K562 (cell line): ENCODE results near the gene ATG7. TPM values are rescaled to one million over a fixed set of nuclear protein-coding genes. Genes with fewer than 3 reads are reported as not detected.

Experiments used
- ATAC-seq: fragments of 200-7000 bp; cut with Tn5 transposase; 3 replicates; pipeline ENCODE4 v1.9.1; 2020; ENCODE audit warnings: moderate library complexity
- BruUV-seq: library from RNA; stranded (reverse); fragments of 400-500 nt; replicated peaks from 2 replicates; lab custom pipeline; 2021; lab: Mats Ljungman, UMichigan
- CTCF ChIA-PET: fragments of 300-600 bp; formaldehyde crosslinking; extraction: SDS; loops from one replicate; lab custom pipeline; 2021; ENCODE audit warnings: low intra/inter-chr PET ratio; lab: Yijun Ruan, JAX
- POLR2A ChIA-PET: fragments of 300-600, 350-650 bp; sonication (Branson Sonifier 250); formaldehyde crosslinking; extraction: SDS; loops from one replicate; lab custom pipeline; 2021; ENCODE audit warnings: antibody characterized with exemption, inconsistent platforms; lab: Yijun Ruan, JAX
- DNase-seq, 4 experiments: peaks; one replicate each; pipeline versions ENCODE4 v3.0.0 to v3.0.0-alpha.2; 2011 to 2018; ENCODE audit warnings: low spot score in 3 of 4, mixed read lengths in 3 of 4; ENCODE audit errors: extremely low read depth in 1 of 4
- FAIRE-seq: peaks from 2 replicates; lab custom pipeline; 2011; peaks lifted over from hg19 to GRCh38; lab: Jason Lieb, UNC
- H2AFZ ChIP-seq: 2 replicates; pipeline ENCODE4 v1.6.0; 2011; ENCODE audit warnings: low read depth, low read length, control low read depth, inconsistent platforms
- H3K27ac ChIP-seq: fragments of 200-600 bp; 3 replicates; pipeline ENCODE4 v1.8.0; 2011; ENCODE audit warnings: low read depth, mild to moderate bottlenecking, control low read depth, inconsistent platforms, low read length, moderate library complexity, mixed read lengths; ENCODE audit errors: extremely low read depth
- H3K27me3 ChIP-seq, 2 experiments: fragments of 300-600 bp in 1 of 2; 2 replicates in 1 of 2; 3 replicates in 1 of 2; pipeline versions ENCODE4 v1.6.0 to v1.8.0; 2011; ENCODE audit warnings: inconsistent platforms in 2 of 2, low read length in 2 of 2, mild to moderate bottlenecking in 1 of 2, mixed read lengths in 1 of 2, moderate library complexity in 1 of 2; ENCODE audit not compliant: control insufficient read depth in 2 of 2, insufficient read depth in 2 of 2
- H3K36me3 ChIP-seq: fragments of 300-600 bp; 3 replicates; pipeline ENCODE4 v1.8.0; 2011; ENCODE audit warnings: mild to moderate bottlenecking, low read length, inconsistent platforms; ENCODE audit not compliant: control insufficient read depth, insufficient read depth
- H3K4me1 ChIP-seq, 2 experiments: fragments of 200-600 bp in 1 of 2; replicated peaks in 1 of 2; 2 replicates in 1 of 2; 3 replicates in 1 of 2; pipeline versions ENCODE4 v1.5.1 to v1.8.0; 2011; ENCODE audit warnings: inconsistent platforms in 2 of 2, low read length in 2 of 2, mild to moderate bottlenecking in 1 of 2, mixed read lengths in 1 of 2, moderate library complexity in 1 of 2; ENCODE audit not compliant: control insufficient read depth in 2 of 2, insufficient read depth in 2 of 2
- H3K4me2 ChIP-seq: 2 replicates; pipeline ENCODE4 v1.6.1; 2011; ENCODE audit warnings: low read length, control low read depth, inconsistent platforms, mixed read lengths; ENCODE audit not compliant: insufficient read depth
- H3K4me3 ChIP-seq: fragments of 200-600 bp; sonication (generic), shearing (Covaris generic); 2 replicates; pipeline ENCODE4 v1.5.1; 2016; ENCODE audit warnings: control low read depth, inconsistent platforms
- H3K79me2 ChIP-seq: fragments of 200-600 bp; 3 replicates; pipeline ENCODE4 v1.8.0; 2011; ENCODE audit warnings: low read length, inconsistent platforms; ENCODE audit not compliant: control insufficient read depth, insufficient read depth
- H3K9ac ChIP-seq, 2 experiments: 2 replicates each; pipeline versions ENCODE4 v1.6.0 to v1.6.1; 2011; ENCODE audit warnings: low read depth in 2 of 2, low read length in 2 of 2, control low read depth in 1 of 2, inconsistent platforms in 1 of 2, mild to moderate bottlenecking in 1 of 2, mixed read lengths in 1 of 2; ENCODE audit not compliant: insufficient read depth in 1 of 2
- H3K9me1 ChIP-seq: one replicate; pipeline ENCODE4 v1.6.0; 2011; ENCODE audit warnings: inconsistent platforms, mild to moderate bottlenecking, low read length, moderate library complexity; ENCODE audit not compliant: control insufficient read depth, insufficient read depth
- H3K9me3 ChIP-seq: replicated peaks from 2 replicates; pipeline ENCODE4 v1.5.1; 2011; ENCODE audit warnings: low read depth, low read length, inconsistent platforms; ENCODE audit not compliant: control insufficient read depth, insufficient read depth
- H4K20me1 ChIP-seq: replicated peaks from 2 replicates; pipeline ENCODE4 v1.6.1; 2011; ENCODE audit warnings: low read length, inconsistent platforms, mixed read lengths; ENCODE audit not compliant: control insufficient read depth, insufficient read depth
- C11orf30 ChIP-seq: fragments of 450-650 bp; IDR thresholded peaks from 2 replicates; pipeline ENCODE4 v1.6.1; 2016; ENCODE audit warnings: low read depth, mild to moderate bottlenecking
- DPF2 ChIP-seq: fragments of 450-650 bp; IDR thresholded peaks from 2 replicates; pipeline ENCODE4 v1.6.1; 2016
- EGR1 ChIP-seq: fragments of 450-650 bp; conservative IDR thresholded peaks from 2 replicates; pipeline ENCODE4 v1.6.1; 2017; ENCODE audit warnings: mild to moderate bottlenecking
- KDM1A ChIP-seq, 2 experiments: fragments of 450-650 bp; IDR thresholded peaks; 2 replicates each; pipeline ENCODE4 v1.6.1; 2016; ENCODE audit warnings: mild to moderate bottlenecking in 2 of 2
- MAFG ChIP-seq: fragments of 450-650 bp; conservative IDR thresholded peaks from 2 replicates; pipeline ENCODE4 v1.6.1; 2016; ENCODE audit warnings: missing genetic modification characterization, missing compliant biosample characterization
- RCOR1 ChIP-seq, 2 experiments: IDR thresholded peaks; 2 replicates each; pipeline ENCODE4 v1.6.1; 2012; ENCODE audit warnings: low read depth in 2 of 2, low read length in 2 of 2, borderline replicate concordance in 1 of 2, improper control_type of control experiment in 1 of 2
- TAF15 ChIP-seq: fragments of 200-400 bp; formaldehyde crosslinking; IDR thresholded peaks from 2 replicates; pipeline ENCODE4 v1.6.1; 2017; ENCODE audit warnings: mild to moderate bottlenecking, low read depth, low read length, moderate library complexity
- TEAD4 ChIP-seq, 2 experiments: sonication (generic) in 1 of 2; formaldehyde crosslinking in 1 of 2; IDR thresholded peaks; 2 replicates each; pipeline versions ENCODE4 v1.6.1 to v1.8.0; 2012 to 2022; ENCODE audit warnings: borderline replicate concordance in 1 of 2, inconsistent platforms in 1 of 2, low read length in 1 of 2, mild to moderate bottlenecking in 1 of 2, missing genetic modification reagents in 1 of 2
- ZNF316 ChIP-seq: fragments of 450-650 bp; IDR thresholded peaks from 2 replicates; pipeline ENCODE4 v1.6.1; 2016
- WGBS: fragments of 100-300 bp; shearing (Covaris generic); methylation state at CpG from one replicate; pipeline ENCODE4 v1.1.6; 2016; ENCODE audit warnings: low coverage, mixed read lengths; ENCODE audit not compliant: insufficient coverage; ENCODE audit errors: missing lambda C conversion rate; 5-methylcytosine and 5-hydroxymethylcytosine counted together
- in situ Hi-C: fragments of 300-500 bp; cut with MboI; formaldehyde crosslinking; loops from 4 replicates; pipeline ENCODE4 v1.15.0; 2018; ENCODE audit warnings: inconsistent platforms, mixed read lengths
- intact Hi-C: fragments of 100-400 bp; cut with micrococcal nuclease; formaldehyde crosslinking; loops from 2 replicates; pipeline ENCODE4 v1.14.2; 2022
- polyA plus RNA-seq, 8 experiments: library from polyadenylated mRNA; depleted of rRNA in 4 of 8; stranded (reverse) in 5 of 8; unstranded in 3 of 8; fragments of >200 nt; fragmentation: Nextera tagmentation in 2 of 8; fragmentation: Illumina TruSeq in 1 of 8; extraction: Ambion mirVana in 2 of 8; extraction: Trizol in 1 of 8; gene quantifications; 2 replicates each; pipeline versions ENCODE4 v1.2.1 to v1.2.3, GENCODE V29; 2011 to 2014; ENCODE audit warnings: inconsistent platforms in 1 of 8, missing spikeins in 1 of 8
- total RNA-seq, 7 experiments: library from RNA; depleted of rRNA in 6 of 7; stranded (reverse); fragments of >200 nt in 6 of 7; fragmentation: Illumina TruSeq in 2 of 7; extraction: Trizol in 2 of 7; gene quantifications; 2 replicates each; pipeline versions ENCODE4 v1.2.1 to v1.2.3, GENCODE V29; 2011 to 2021; ENCODE audit warnings: low replicate concordance in 1 of 7
- TF ChIP-seq, protein P1 (sequence below): fragments of 250-450 bp; sonication (Bioruptor Pico); IDR thresholded peaks from 2 replicates; pipeline ENCODE4 v1.5.0; 2021
- TF ChIP-seq, protein P2 (sequence below): sonication (generic); formaldehyde crosslinking; IDR thresholded peaks from 2 replicates; pipeline ENCODE4 v1.8.0; 2022; ENCODE audit warnings: missing genetic modification reagents, mild to moderate bottlenecking, moderate library complexity, borderline replicate concordance
- TF ChIP-seq, protein P3 (sequence below): sonication (generic); formaldehyde crosslinking; IDR thresholded peaks from 2 replicates; pipeline ENCODE4 v1.8.0; 2022; ENCODE audit warnings: missing genetic modification reagents, mild to moderate bottlenecking, borderline replicate concordance

Gene ATG7
- total and polyA plus RNA-seq, 9 of the 15 experiments (the other 6 are each of a cell fraction or from before 2014, with no cell fraction given), result 18.3 to 45.3 (median 33.6) TPM

DNA sequence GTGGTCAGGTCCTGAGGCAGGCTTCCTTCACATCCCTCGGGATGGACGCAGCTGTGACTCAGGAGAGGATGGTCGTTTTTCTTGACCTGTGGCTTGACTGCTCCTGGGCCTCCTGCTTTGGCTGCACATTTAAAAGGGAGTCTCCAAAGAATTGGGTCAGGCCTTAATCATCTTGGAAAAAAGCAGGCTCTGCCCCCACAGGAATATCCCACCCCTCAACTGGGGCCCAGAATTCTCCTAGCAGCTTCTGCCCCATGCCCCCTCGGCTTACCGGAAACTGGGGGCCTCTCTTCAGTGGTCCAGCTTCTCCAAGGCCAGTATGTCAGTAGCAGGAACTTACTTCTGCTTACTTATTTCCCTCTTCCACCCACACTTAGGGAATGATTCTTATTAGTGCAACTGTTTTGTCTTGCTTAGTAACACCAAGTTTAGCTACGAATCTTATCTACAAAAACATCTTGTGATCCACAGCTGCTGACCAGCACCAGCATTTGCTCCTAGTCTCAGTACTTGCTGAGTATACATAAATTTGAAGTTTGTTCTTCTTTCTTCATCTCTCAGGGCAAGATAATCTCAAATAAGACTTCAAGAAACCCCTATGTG lies 35.7 kb downstream of the ATG7 start:
- in situ Hi-C loops, result no loop called here
- ChIA-PET CTCF (no interaction called here), POLR2A (no interaction called here)
- Histone ChIP-seq H3K4me1 (peaks cover 0 to 12% of the 10 kb centered on the region in 2 experiments; a peak in 3 of 5 replicates), H3K9me1 (peaks cover 3% of the 10 kb centered on the region), H3K36me3 (peaks cover 74% of the 10 kb centered on the region), H3K4me2 (no peak overlapping the region), H3K27me3 (no peaks in the 10 kb centered on the region), H4K20me1 (no peaks in the 10 kb centered on the region), H3K27ac (no peak overlapping the region), H3K79me2 (no peaks in the 10 kb centered on the region), H2AFZ (no peak overlapping the region), H3K9me3 (no peaks in the 10 kb centered on the region), H3K9ac (no peak overlapping the region), H3K4me3 (no peak overlapping the region)
- no peak for ATAC-seq
- intact Hi-C loops, result no loop called here
- BruUV-seq, result no TSS peak
- TF ChIP-seq MAFG (tag) (0 out of 2 replicates have a peak, but pooled peaks have one; percentile 17), ZNF316 (peak; percentile 41; the same call in 1 of the 2 replicates), TAF15 (no peak), C11orf30 (peak; percentile 18; the same call in 1 of the 2 replicates)
- no peak for DNase-seq
- FAIRE-seq, result no peak
- WGBS, result 79% methylated on average over 6 of the region's 6 CpGs

DNA sequence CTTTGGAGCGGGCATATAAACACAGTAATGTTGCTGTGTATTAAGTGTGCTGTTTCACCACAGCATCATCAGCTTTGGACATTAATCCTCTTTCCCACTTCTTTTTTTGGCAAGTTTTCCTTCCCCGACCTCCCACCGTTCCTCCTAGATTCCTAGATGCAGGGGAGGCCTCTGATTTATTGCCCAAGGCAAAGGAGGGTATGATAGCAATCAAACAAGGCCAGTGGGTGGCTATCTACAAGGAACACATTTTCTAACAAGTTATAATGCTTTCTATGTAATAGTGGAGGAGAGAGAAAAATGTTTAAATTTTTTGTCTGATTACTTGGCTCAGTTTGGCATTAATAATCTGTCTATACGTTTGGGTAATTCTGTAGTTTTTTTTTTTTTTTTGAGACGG lies 38.1 kb downstream of the ATG7 start:
- Histone ChIP-seq H3K4me2 (no peak overlapping the region), H2AFZ (no peak overlapping the region), H3K9ac (no peak overlapping the region), H3K27ac (no peak overlapping the region), H3K36me3 (peaks cover 87% of the 10 kb centered on the region), H3K9me3 (no peaks in the 10 kb centered on the region), H3K4me3 (no peak overlapping the region), H3K9me1 (peaks cover 3% of the 10 kb centered on the region), H3K27me3 (no peaks in the 10 kb centered on the region), H3K79me2 (no peaks in the 10 kb centered on the region), H3K4me1 (peaks cover 0 to 10% of the 10 kb centered on the region in 2 experiments; a peak in 3 of 5 replicates), H4K20me1 (no peaks in the 10 kb centered on the region)
- WGBS, result 31% methylated on average over 4 of the region's 5 CpGs
- ChIA-PET POLR2A (interaction anchor here (0.6 kb wide), 1 partner anchor 27 kb away, joined by 4 read pairs; no protein-coding TSS in a partner anchor), CTCF (no interaction called here)
- in situ Hi-C loops (no loop called here), intact Hi-C loops (no loop called here)
- BruUV-seq, result no TSS peak
- FAIRE-seq, result peak; percentile 29
- DNase-seq, result peak in 1 of 4 experiments; percentile 35
- no peak for ATAC-seq
- TF ChIP-seq KDM1A (IDR thresholded peaks at IDR 0.05) (peak; percentile 28 to 39; a peak in 1 of 4 replicates), EGR1 (0 out of 2 replicates have a peak, but pooled peaks have one; percentile 22), TEAD4 (IDR thresholded peaks at IDR 0.05; ENCODE audit: low read length) (peak; percentile 64), TEAD4 (CRISPR knock-in tag; IDR thresholded peaks at IDR 0.05; ENCODE audit: borderline replicate concordance) (no peak), DPF2 (0 out of 2 replicates have a peak, but pooled peaks have one; percentile 24), RCOR1 (IDR thresholded peaks at IDR 0.05; ENCODE audit: borderline replicate concordance in 1 of 2, low read depth in 2 of 2, low read length in 2 of 2) (peak in 1 of 2 experiments; percentile 57; a peak in 1 of 4 replicates)
- TF ChIP-seq, protein P1, sequence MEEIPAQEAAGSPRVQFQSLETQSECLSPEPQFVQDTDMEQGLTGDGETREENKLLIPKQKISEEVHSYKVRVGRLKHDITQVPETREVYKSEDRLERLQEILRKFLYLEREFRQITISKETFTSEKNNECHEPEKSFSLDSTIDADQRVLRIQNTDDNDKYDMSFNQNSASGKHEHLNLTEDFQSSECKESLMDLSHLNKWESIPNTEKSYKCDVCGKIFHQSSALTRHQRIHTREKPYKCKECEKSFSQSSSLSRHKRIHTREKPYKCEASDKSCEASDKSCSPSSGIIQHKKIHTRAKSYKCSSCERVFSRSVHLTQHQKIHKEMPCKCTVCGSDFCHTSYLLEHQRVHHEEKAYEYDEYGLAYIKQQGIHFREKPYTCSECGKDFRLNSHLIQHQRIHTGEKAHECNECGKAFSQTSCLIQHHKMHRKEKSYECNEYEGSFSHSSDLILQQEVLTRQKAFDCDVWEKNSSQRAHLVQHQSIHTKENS (CRISPR knock-in tag), result no peak
- TF ChIP-seq, protein P2, sequence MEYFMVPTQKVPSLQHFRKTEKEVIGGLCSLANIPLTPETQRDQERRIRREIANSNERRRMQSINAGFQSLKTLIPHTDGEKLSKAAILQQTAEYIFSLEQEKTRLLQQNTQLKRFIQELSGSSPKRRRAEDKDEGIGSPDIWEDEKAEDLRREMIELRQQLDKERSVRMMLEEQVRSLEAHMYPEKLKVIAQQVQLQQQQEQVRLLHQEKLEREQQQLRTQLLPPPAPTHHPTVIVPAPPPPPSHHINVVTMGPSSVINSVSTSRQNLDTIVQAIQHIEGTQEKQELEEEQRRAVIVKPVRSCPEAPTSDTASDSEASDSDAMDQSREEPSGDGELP (CRISPR knock-in tag), result no peak
- TF ChIP-seq, protein P3, sequence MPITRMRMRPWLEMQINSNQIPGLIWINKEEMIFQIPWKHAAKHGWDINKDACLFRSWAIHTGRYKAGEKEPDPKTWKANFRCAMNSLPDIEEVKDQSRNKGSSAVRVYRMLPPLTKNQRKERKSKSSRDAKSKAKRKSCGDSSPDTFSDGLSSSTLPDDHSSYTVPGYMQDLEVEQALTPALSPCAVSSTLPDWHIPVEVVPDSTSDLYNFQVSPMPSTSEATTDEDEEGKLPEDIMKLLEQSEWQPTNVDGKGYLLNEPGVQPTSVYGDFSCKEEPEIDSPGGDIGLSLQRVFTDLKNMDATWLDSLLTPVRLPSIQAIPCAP (CRISPR knock-in tag), result no peak
